Heart left ventricle (tissue), 13 donors: ENCODE results near the gene PFKFB3.

Source experiments
- CTCF ChIP-seq, 12 donors: fragments of 200-600 bp; sonication (generic) in 4 of 12; IDR thresholded peaks; one replicate each; pipeline versions ENCODE4 v1.5.0 to v1.8.0; 2018 to 2022; ENCODE audit warnings: antibody characterized with exemption in 12 of 12, mild to moderate bottlenecking in 5 of 12
- POLR2A ChIP-seq, 2 donors: fragments of 450-650 bp; IDR thresholded peaks; one replicate each; pipeline ENCODE4 v1.6.1; 2017; ENCODE audit warnings: antibody characterized with exemption in 2 of 2, mild to moderate bottlenecking in 2 of 2, moderate library complexity in 2 of 2
- donor health status: ischemic (EF 13 %, LVEDD 7.1; RV severe dilation, severe dysfunction).
- donor health status: DM: no; HTN: yes; CAD: no.
- donor health status: DM: no; HTN: no; CAD: no.
- donor health status: ischemic (EF 25% LVEDD 6.9; RV normal size, moderate dysfunction).
- donor health status: ischemic (EF 25% LVEDD 5.7; RV mildly dilated, moderate dysfunction).
- donor health status: ischemic (EF 35%, LVEDD 5.7; RV mildly dilated, moderate dysfunction).
- donor health status: nonischemic (EF 11% LVEDD 7.7; RV severe dilation, severe dysfunction).
- donor health status: DM: yes; HTN: yes; CAD: no.
- donor health status: PGD.
- donor health status: ischemic (EF 29% LVEDD 5.4; RV normal size, mild dysfunction).
- donor health status: nonischemic (EF 23%, LVEDD 6.1; RV moderate dilation, normal function).

DNA sequence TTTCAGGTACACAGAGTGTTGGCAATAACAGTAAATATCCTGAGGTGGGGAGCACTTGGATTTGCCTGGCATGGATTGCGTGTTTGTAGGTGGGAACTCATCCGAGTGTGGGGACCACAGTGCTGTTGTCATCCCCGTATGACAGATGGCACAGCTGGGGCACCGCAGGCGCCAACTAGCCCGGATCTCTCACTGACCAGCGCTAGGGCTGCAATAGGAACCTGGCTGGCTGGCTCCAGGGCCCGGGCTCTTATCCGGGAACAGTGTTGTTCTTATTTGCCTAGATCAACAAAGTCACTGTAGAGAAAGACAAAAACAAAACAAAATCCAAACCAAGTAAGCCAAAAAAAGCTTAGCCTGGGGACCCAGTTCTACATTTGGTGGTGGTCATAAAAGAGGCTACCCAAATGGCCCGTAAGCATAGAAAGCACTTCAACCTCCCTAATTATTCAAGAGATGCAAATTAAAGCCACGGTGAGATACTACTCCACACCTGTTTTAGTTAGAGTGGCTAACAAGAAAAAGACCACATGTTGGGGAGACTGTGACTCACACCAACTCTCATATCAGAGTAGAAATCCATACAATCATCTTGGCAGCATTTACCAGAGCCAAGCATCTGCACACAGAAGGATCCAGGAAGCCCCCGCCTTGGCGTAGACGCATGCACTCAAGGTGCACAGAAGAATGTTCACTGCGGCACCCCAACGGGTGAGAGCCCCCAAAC, 27.2 kb upstream of the PFKFB3 start:
- no peak for TF ChIP-seq CTCF (IDR thresholded peaks at IDR 0.05)
- TF ChIP-seq POLR2A (IDR thresholded peaks at IDR 0.05) = no peak
